ENCODE measurements around the gene KRTAP5-8.
"Not testable (repeated sequence)": the region's sequence is repeated elsewhere in the genome, so short reads cannot be mapped to it uniquely, and the experiment has no call there.

DNA sequence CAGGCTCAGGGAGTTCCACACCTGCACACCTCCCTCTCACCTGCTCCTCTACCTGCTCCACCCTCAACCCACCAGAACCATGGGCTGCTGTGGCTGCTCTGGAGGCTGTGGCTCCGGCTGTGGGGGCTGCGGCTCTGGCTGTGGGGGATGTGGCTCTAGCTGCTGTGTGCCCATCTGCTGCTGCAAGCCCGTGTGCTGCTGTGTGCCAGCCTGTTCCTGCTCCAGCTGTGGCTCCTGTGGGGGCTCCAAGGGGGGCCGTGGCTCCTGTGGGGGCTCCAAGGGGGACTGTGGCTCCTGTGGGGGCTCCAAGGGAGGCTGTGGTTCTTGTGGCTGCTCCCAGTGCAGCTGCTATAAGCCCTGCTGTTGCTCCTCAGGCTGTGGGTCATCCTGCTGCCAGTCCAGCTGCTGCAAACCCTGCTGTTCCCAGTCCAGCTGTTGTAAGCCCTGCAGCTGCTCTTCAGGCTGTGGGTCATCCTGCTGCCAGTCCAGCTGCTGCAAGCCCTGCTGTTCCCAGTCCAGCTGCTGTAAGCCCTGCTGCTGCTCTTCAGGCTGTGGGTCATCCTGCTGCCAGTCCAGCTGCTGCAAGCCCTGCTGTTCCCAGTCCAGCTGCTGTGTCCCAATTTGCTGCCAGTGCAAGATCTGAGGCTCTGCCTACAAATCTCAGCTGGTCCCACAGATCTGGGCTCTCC lies at the start of gene KRTAP5-8:
- TF ChIP-seq BHLHE40 (IDR thresholded peaks at IDR 0.05; ENCODE audit: borderline replicate concordance); L3MBTL2 (conservative IDR thresholded peaks at IDR 0.05); SP1 (IDR thresholded peaks at IDR 0.05); TARDBP (IDR thresholded peaks at IDR 0.05); FOXA1 (IDR thresholded peaks at IDR 0.05); ARNT (IDR thresholded peaks at IDR 0.05); SUZ12 (IDR thresholded peaks at IDR 0.05); FOXK2 (IDR thresholded peaks at IDR 0.05); NFRKB (IDR thresholded peaks at IDR 0.05); ZNF384 (IDR thresholded peaks at IDR 0.05); LEF1 (IDR thresholded peaks at IDR 0.05; ENCODE audit: borderline replicate concordance): not testable (repeated sequence)
- TF ChIP-seq, protein P1, sequence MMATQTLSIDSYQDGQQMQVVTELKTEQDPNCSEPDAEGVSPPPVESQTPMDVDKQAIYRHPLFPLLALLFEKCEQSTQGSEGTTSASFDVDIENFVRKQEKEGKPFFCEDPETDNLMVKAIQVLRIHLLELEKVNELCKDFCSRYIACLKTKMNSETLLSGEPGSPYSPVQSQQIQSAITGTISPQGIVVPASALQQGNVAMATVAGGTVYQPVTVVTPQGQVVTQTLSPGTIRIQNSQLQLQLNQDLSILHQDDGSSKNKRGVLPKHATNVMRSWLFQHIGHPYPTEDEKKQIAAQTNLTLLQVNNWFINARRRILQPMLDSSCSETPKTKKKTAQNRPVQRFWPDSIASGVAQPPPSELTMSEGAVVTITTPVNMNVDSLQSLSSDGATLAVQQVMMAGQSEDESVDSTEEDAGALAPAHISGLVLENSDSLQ (IDR thresholded peaks at IDR 0.05): not testable (repeated sequence)
